Neural progenitor cell (in vitro differentiated cells): Measurements from ENCODE around the gene CDH23.

Experiments used
- CTCF ChIP-seq: fragments of 200-600 bp; sonication (generic); IDR thresholded peaks from 2 replicates; pipeline ENCODE4 v1.5.1; 2017; ENCODE audit warnings: antibody characterized with exemption, mild to moderate bottlenecking
- EZH2 ChIP-seq: fragments of 200-600 bp; sonication (generic); IDR thresholded peaks from 2 replicates; pipeline ENCODE4 v1.6.1; 2017; ENCODE audit warnings: antibody characterized with exemption, mild to moderate bottlenecking, moderate library complexity
- EZH2phosphoT487 ChIP-seq: fragments of 200-600 bp; sonication (generic); IDR thresholded peaks from 2 replicates; pipeline ENCODE4 v1.6.1; 2017; ENCODE audit warnings: antibody characterized with exemption

- no peak for TF ChIP-seq EZH2phosphoT487
- no peak for TF ChIP-seq EZH2
- TF ChIP-seq CTCF: no peak
These were observed 14.0 kb upstream of the CDH23 start for GRCh38 chr10:71382757-71383156.
